ENCODE measurements around the gene PCK1. TPM values are rescaled to one million over a fixed set of nuclear protein-coding genes. Genes with fewer than 3 reads are reported as not detected.

PCK1 gene
- polyA plus RNA-seq, 3 donors: not detected

DNA sequence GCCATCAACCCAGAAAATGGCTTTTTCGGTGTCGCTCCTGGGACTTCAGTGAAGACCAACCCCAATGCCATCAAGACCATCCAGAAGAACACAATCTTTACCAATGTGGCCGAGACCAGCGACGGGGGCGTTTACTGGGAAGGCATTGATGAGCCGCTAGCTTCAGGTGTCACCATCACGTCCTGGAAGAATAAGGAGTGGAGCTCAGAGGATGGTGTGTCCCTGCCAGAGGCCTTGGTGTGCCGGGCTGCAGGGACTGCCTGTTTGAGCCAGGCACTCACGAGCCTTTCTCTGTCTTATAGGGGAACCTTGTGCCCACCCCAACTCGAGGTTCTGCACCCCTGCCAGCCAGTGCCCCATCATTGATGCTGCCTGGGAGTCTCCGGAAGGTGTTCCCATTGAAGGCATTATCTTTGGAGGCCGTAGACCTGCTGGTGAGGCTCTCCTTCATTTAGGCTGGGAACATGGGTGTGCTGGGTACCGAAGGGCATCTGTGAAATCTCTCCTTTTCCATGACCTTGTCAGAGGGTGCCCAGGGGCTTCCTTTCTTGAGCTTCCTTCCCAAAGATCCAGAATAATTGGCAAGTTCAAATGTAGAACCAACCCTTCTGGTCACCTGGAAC lies 3.4 kb downstream of the PCK1 start:
- Histone ChIP-seq H2AFZ (ENCODE audit: insufficient read depth, low read depth, low read length, poor library complexity, severe bottlenecking) (no peak overlapping the region), H3K4me1 (ENCODE audit: control insufficient read depth in 1 of 2, insufficient read depth in 2 of 2, low read length in 2 of 2) (no peaks in the 10 kb centered on the region), H3K9ac (ENCODE audit: insufficient read depth, low read length, poor library complexity, severe bottlenecking) (no peak overlapping the region), H3K9me3 (replicated peaks in 1 of 2; ENCODE audit: control insufficient read depth in 1 of 2, insufficient read depth in 1 of 2, low read length in 2 of 2) (no peaks in the 10 kb centered on the region), H3K4me3 (replicated peaks in 1 of 3; ENCODE audit: low read depth in 2 of 3, low read length in 3 of 3) (no peak overlapping the region), H3K36me3 (replicated peaks in 1 of 2; ENCODE audit: control insufficient read depth in 1 of 2, insufficient read depth in 2 of 2, low read length in 2 of 2) (no peaks in the 10 kb centered on the region), H3K79me2 (ENCODE audit: insufficient read depth, low read length) (no peaks in the 10 kb centered on the region), H3K27ac (ENCODE audit: low read depth in 1 of 2, low read length in 2 of 2) (no peak overlapping the region), H4K20me1 (ENCODE audit: insufficient read depth, low read length) (no peaks in the 10 kb centered on the region), H3K4me2 (replicated peaks; ENCODE audit: extremely low read depth, low read length, poor library complexity, severe bottlenecking) (no peak overlapping the region), H3K27me3 (ENCODE audit: control insufficient read depth in 2 of 2, insufficient read depth in 2 of 2, low read length in 2 of 2) (peaks cover 0 to 4% of the 10 kb centered on the region in 2 donors)
- WGBS (ENCODE audit: insufficient coverage): 80% methylated on average over 9 of the region's 14 CpGs
- no peak for DNase-seq
- H3K27me3 Mint-ChIP-seq (ENCODE audit: low read depth in 3 of 3): peaks cover 12 to 24% (median 15%) of the 10 kb centered on the region in 3 donors
- no peaks in the 10 kb centered on the region for H3K36me3 Mint-ChIP-seq
- H3K27ac Mint-ChIP-seq: no peak overlapping the region
- H3K4me3 Mint-ChIP-seq: no peak overlapping the region
- intact Hi-C loops (cut with micrococcal nuclease): no loop called here
- no peaks in the 10 kb centered on the region for H3K4me1 Mint-ChIP-seq
- H3K9me3 Mint-ChIP-seq: no peaks in the 10 kb centered on the region
- TF ChIP-seq, protein P1, sequence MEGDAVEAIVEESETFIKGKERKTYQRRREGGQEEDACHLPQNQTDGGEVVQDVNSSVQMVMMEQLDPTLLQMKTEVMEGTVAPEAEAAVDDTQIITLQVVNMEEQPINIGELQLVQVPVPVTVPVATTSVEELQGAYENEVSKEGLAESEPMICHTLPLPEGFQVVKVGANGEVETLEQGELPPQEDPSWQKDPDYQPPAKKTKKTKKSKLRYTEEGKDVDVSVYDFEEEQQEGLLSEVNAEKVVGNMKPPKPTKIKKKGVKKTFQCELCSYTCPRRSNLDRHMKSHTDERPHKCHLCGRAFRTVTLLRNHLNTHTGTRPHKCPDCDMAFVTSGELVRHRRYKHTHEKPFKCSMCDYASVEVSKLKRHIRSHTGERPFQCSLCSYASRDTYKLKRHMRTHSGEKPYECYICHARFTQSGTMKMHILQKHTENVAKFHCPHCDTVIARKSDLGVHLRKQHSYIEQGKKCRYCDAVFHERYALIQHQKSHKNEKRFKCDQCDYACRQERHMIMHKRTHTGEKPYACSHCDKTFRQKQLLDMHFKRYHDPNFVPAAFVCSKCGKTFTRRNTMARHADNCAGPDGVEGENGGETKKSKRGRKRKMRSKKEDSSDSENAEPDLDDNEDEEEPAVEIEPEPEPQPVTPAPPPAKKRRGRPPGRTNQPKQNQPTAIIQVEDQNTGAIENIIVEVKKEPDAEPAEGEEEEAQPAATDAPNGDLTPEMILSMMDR (IDR thresholded peaks at IDR 0.05): no peak

DNA sequence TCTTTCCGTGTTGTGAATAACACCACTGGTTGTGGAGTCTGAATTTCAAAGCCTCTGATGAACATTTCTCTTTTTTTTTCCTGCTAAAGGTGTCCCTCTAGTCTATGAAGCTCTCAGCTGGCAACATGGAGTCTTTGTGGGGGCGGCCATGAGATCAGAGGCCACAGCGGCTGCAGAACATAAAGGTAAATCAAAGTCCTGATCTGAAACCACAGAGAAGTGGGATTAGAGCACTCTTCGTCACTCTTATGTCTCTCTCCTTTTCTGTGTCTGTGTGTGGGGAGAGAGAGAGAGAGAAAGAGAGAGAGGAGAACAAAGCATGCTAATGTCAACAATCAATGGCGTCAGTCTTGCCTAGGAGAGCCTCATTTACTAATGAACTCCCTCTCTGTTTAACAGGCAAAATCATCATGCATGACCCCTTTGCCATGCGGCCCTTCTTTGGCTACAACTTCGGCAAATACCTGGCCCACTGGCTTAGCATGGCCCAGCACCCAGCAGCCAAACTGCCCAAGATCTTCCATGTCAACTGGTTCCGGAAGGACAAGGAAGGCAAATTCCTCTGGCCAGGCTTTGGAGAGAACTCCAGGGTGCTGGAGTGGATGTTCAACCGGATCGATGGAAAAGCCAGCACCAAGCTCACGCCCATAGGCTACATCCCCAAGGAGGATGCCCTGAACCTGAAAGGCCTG lies 4.2 kb downstream of the PCK1 start:
- Histone ChIP-seq H3K27ac (ENCODE audit: low read depth in 1 of 2, low read length in 2 of 2) (no peak overlapping the region), H3K9me3 (replicated peaks in 1 of 2; ENCODE audit: control insufficient read depth in 1 of 2, insufficient read depth in 1 of 2, low read length in 2 of 2) (no peaks in the 10 kb centered on the region), H3K4me2 (replicated peaks; ENCODE audit: extremely low read depth, low read length, poor library complexity, severe bottlenecking) (no peak overlapping the region), H3K4me3 (replicated peaks in 1 of 3; ENCODE audit: low read depth in 2 of 3, low read length in 3 of 3) (no peak overlapping the region), H3K9ac (ENCODE audit: insufficient read depth, low read length, poor library complexity, severe bottlenecking) (no peak overlapping the region), H3K27me3 (ENCODE audit: control insufficient read depth in 2 of 2, insufficient read depth in 2 of 2, low read length in 2 of 2) (peaks cover 0 to 4% of the 10 kb centered on the region in 2 donors), H2AFZ (ENCODE audit: insufficient read depth, low read depth, low read length, poor library complexity, severe bottlenecking) (no peak overlapping the region), H3K79me2 (ENCODE audit: insufficient read depth, low read length) (no peaks in the 10 kb centered on the region), H3K36me3 (replicated peaks in 1 of 2; ENCODE audit: control insufficient read depth in 1 of 2, insufficient read depth in 2 of 2, low read length in 2 of 2) (no peaks in the 10 kb centered on the region), H4K20me1 (ENCODE audit: insufficient read depth, low read length) (no peaks in the 10 kb centered on the region), H3K4me1 (ENCODE audit: control insufficient read depth in 1 of 2, insufficient read depth in 2 of 2, low read length in 2 of 2) (no peaks in the 10 kb centered on the region)
- 97% methylated on average over 6 of the region's 11 CpGs for WGBS (ENCODE audit: insufficient coverage)
- no peak overlapping the region for H3K27ac Mint-ChIP-seq
- H3K9me3 Mint-ChIP-seq: no peaks in the 10 kb centered on the region
- H3K4me3 Mint-ChIP-seq: no peak overlapping the region
- intact Hi-C loops (cut with micrococcal nuclease): no loop called here
- DNase-seq: no peak
- TF ChIP-seq, protein P1 (IDR thresholded peaks at IDR 0.05): no peak
- H3K27me3 Mint-ChIP-seq (ENCODE audit: low read depth in 3 of 3): peaks cover 14 to 22% (median 16%) of the 10 kb centered on the region in 3 donors
- no peaks in the 10 kb centered on the region for H3K4me1 Mint-ChIP-seq
- no peaks in the 10 kb centered on the region for H3K36me3 Mint-ChIP-seq

All from CD14-positive monocyte (primary cell).